GM21737 (cell line): ENCODE measurements around the gene GFER.
"Not testable (repeated sequence)": the region's sequence is repeated elsewhere in the genome, so short reads cannot be mapped to it uniquely, and the experiment has no call there.

ENCODE experiments used
- ATAC-seq: cut with Tn5 transposase; IDR thresholded peaks from one replicate; pipeline ENCODE4 v1.9.1; 2021; ENCODE audit warnings: mild to moderate bottlenecking, moderate library complexity; ENCODE audit not compliant: unreplicated experiment

The GFER gene

DNA sequence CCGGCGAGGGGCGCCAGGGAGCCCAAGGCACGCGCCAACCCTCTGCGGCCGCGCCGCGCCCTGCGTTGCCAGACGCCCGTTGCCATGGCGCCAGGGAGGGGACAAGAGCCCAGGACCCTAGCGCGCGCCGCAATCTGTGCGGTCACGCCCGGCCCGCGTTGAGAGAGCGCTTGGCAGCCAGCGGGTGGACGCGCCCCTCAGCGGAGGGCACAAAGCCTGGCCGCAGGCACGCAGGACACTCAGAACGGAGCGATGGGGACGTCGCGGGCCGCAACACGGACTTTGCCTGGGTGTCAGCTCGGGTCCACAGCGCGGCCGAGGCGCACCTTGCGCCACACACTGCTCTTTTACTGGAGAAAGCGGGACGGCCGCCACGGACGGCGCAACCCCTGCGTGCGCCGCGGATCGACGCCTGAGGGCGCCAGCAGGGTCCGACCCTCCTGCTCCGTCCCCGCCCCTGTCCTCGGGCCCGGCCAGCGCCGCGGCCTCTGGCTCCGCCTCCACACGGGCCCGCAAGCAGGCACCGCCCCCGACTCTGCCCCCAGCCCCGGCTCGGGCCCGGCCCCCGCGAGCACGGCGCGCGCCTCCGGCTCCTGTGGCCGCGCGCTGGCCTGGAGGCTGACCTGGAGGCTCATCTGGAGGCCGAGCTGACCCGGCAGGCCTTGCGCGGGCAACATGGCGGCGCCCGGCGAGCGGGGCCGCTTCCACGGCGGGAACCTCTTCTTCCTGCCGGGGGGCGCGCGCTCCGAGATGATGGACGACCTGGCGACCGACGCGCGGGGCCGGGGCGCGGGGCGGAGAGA lies at the start of gene GFER:
TSS of gene GFER (plus strand) at position 650 of the 803 bp plus-strand sequence. CDS start at position 676, 26 bp downstream.
- peak; percentile 72 for ATAC-seq

GRCh38 chr16:1936945-1937479 lies 47.0 kb upstream of the GFER start:
- ATAC-seq = no peak

- no peak for ATAC-seq
Measured at GRCh38 chr16:1938316-1938715, 45.7 kb upstream of the GFER start.

- no peak for ATAC-seq
Measured at GRCh38 chr16:1938910-1939309, 45.1 kb upstream of the GFER start.

DNA sequence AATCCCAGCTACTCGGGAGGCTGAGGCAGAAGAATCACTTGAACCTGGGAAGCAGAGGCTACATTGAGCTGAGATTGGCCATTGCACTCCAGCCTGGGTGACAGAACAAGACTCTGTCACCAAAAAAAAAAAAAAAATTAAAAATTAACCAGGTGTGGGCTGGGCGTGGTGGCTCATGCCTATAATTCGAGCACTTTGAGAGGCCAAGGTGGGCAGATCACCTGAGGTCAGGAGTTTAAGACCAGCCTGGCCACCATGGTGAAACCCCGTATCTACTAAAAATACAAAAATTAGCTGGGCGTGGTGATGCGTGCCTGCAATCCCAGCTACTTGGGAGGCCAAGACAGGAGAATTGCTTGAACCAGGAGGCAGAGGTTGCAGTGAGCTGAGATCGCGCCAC lies 44.2 kb upstream of the GFER start:
- not testable (repeated sequence) for ATAC-seq

DNA sequence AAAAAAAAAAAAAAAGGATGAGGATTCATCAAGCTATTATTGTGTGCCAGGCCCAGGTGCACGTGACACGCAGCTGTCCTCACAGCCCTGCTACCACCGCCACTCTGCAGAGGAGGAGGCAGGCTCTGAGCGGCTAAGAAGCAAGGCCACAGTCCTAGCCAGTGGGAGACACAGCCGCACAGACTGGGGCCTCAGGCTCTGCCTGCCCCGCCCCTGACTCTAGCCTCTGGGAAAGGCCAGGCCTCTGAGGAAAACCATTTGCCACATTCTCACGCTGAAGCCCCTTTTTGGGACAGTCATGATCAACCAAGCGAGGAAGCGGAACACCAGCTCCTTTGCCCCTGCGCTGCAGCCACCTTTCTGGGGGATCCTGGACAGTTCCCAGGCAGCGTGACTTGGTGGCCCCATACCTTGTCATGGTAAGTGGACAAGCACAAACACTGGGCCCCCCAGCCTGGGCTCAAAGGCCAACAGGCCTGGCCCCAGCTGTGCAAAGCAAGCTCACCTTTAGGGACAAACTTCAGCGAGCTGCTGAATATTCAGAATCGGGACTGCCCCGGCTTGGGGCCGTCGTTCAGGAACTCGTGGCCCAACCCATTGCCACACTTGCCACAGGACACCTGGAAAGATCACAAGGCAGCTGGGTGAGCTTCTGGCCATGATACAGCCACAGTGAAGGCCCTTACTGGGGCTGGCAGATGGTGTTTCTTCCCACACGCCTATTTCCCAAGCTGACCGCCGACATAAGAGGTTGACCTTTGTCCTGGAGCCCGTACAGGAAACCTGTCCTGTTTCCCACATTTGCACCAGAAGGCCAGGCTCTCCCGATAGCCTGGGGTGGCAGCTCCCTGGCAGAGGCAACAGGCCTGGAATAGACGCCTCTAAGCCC lies 43.5 kb upstream of the GFER start:
- ATAC-seq = no peak

GRCh38 chr16:1941162-1942046 lies 42.6 kb upstream of the GFER start:
- no peak for ATAC-seq

- no peak for ATAC-seq
Measured at GRCh38 chr16:1942047-1942809, 41.8 kb upstream of the GFER start.

GRCh38 chr16:1942810-1943726 lies 40.9 kb upstream of the GFER start, which contains the start of gene MSRB1:
Gene MSRB1 (minus strand): TSS chr16:1943199. CDS start chr16:1943156, 43 bp downstream.
- peak; percentile 84 for ATAC-seq

- no peak for ATAC-seq
Measured at GRCh38 chr16:1944612-1945199, 39.3 kb upstream of the GFER start.

DNA sequence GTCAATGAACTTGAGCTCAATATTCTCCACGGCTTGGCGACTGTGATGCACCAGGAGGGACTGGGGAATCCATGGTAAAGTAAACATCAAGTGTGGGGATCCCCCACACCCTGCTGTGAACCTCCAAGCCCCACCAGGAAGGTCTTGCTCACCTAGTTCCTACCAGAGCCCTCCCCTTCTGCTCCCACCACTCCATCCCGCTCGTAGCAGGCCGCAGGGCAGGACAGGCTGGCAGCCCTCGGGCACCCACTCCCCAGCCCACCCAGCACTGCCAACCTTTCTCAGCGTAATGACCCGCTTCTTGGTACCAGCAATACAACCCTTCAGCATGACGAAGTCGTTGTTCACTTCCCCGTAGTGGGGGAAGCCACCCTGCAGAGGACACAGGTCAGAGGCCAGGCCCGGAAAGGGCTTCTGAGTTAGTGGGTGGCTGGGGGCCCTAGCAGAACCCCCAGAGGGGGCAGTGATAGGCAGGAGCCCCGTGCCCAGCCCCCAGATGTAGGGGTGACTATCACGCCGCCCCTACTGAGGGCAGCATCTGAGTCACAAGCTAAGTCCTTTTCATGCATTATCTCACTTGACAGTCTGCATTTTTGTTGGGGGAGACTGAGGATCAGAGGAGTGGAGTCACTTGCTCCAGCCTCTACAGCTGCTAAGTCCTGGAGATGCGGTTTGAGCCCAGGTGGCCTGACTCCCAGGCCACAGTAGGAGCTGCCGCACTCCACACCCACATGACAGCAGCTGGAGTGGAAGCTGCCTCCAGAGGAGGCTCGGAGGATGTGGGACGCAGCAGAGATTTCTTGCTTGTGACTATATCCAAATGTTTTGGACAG lies 38.2 kb upstream of the GFER start:
- ATAC-seq = no peak

GRCh38 chr16:1946495-1947368 lies 37.3 kb upstream of the GFER start:
- ATAC-seq = no peak

- no peak for ATAC-seq
Measured at GRCh38 chr16:1947369-1947670, 36.7 kb upstream of the GFER start.

- ATAC-seq = no peak
Measured at GRCh38 chr16:1949507-1949906, 34.5 kb upstream of the GFER start.

DNA sequence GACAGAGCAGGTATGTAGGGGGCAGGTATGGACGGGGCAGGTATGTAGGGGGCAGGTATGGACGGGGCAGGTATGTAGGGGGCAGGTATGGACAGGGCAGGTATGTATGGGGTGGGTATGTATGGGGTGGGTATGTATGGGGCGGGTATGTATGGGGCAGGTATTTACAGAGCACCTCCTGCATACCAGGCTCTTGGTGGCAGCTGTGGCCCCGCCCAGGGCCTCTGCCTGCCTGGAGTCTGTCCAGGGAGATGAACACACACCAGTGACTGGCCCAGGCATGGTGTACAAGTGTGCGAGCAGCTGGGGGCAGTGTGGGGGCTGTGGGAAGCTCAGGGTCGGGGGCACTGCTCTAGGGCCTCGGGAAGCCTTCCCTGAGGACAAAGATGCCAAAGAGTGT lies 33.9 kb upstream of the GFER start:
- ATAC-seq = no peak

GRCh38 chr16:1950559-1950958 lies 33.4 kb upstream of the GFER start:
- ATAC-seq = no peak

DNA sequence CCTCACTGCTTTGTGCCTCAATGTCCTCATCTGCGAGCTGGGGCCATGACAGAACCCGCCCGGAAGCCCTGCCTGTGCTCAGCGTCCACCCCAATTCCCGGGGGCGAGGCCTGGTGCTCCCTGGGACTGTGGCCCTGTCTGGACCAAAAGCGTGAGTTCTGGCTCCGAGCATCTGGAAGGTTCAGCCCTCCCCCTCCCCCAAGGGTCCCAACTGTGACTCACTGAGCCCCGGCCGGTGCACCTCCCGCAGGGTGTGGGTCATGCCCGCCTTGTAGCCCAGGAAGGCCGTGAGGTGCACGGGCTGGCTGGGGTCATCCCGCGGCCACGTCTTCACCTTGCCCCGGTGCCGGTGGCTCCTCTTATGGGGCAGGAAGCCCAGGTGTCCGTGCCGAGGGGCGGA lies 30.3 kb upstream of the GFER start:
- ATAC-seq = no peak
